ENCODE measurements around the gene WDR20. TPM values are rescaled to one million over a fixed set of nuclear protein-coding genes. Genes with fewer than 3 reads are reported as not detected.

WDR20 gene
- total and polyA plus RNA-seq, 2 of the 8 experiments (the other 6 are each of a cell fraction or from before 2014, with no cell fraction given) = 11.2 to 26.7 TPM

GRCh38 chr14:102095871-102096568 lies 43.7 kb upstream of the WDR20 start:
- no peak overlapping the region for H3K4me3 ChIP-seq (ENCODE audit: extremely low read depth in 1 of 4, insufficient read depth in 2 of 4, low read depth in 3 of 4, low read length in 4 of 4)
- ChIA-PET CTCF (ENCODE audit: partially characterized antibody) (interaction anchor here (0.7 to 7.6 kb wide), 38 partner anchors 7 to 403 kb away, joined by 3 to 74 read pairs (median 5); partner anchors contain the start of gene ZNF839), POLR2A (ENCODE audit: partially characterized antibody) (interaction anchor here (0.6 to 4.1 kb wide), 10 partner anchors 7 to 692 kb away, joined by 3 to 30 read pairs (median 4); partner anchors contain the start of gene HSP90AA1)
- no peak overlapping the region for H2AFZ ChIP-seq (ENCODE audit: low read length)
- peaks cover 0 to 1% of the 10 kb centered on the region in 2 experiments for H4K20me1 ChIP-seq (replicated peaks in 1 of 2; ENCODE audit: control insufficient read depth in 1 of 2, insufficient read depth in 2 of 2, low read length in 2 of 2)
- H3K4ac ChIP-seq (replicated peaks; ENCODE audit: insufficient read length, low read depth, low read length) = no peak overlapping the region
- FAIRE-seq (no peak), DNase-seq (ENCODE audit: low read depth in 1 of 2, low spot score in 2 of 2) (peak in 1 of 2 experiments; percentile 57)
- no peaks in the 10 kb centered on the region for H3K27me3 ChIP-seq (replicated peaks in 1 of 4; ENCODE audit: control insufficient read depth in 3 of 4, extremely low read depth in 1 of 4, insufficient read depth in 3 of 4, low read length in 3 of 4)
- H3K9ac ChIP-seq (replicated peaks in 1 of 4; ENCODE audit: extremely low read depth in 1 of 4, low read depth in 3 of 4, low read length in 3 of 4) = no peak overlapping the region
- no peak overlapping the region for H4K91ac ChIP-seq (replicated peaks; ENCODE audit: insufficient read length, low read length)
- H3K9me3 ChIP-seq (ENCODE audit: insufficient read depth in 2 of 2, low read depth in 1 of 2, low read length in 1 of 2) = no peaks in the 10 kb centered on the region
- peak overlapping the region; percentile 83 for H2BK15ac ChIP-seq (ENCODE audit: low read length)
- H3K14ac ChIP-seq (ENCODE audit: insufficient read length) = no peak overlapping the region
- H3K23ac ChIP-seq (ENCODE audit: insufficient read length) = no peak overlapping the region
- peak overlapping the region; percentile 65; the same call in 1 of the 2 replicates for H3K18ac ChIP-seq (ENCODE audit: extremely low read depth, low read length)
- no peak overlapping the region for H3K56ac ChIP-seq (replicated peaks; ENCODE audit: insufficient read length, low read depth, low read length)
- TF ChIP-seq CTCF (IDR thresholded peaks at IDR 0.05; ENCODE audit: control extremely low read depth in 1 of 3, insufficient read depth in 1 of 3, low read depth in 1 of 3, low read length in 3 of 3) (peak in 2 of 3 experiments; percentile 11 to 19; a peak in 2 of 4 replicates), RAD21 (IDR thresholded peaks at IDR 0.05 in 1 of 2, conservative IDR thresholded peaks at IDR 0.05 in 1 of 2; ENCODE audit: low read depth in 2 of 2, low read length in 2 of 2) (0 out of 4 replicates have a peak, but pooled peaks of 1 of the 2 experiments have one; percentile 5), TCF12 (IDR thresholded peaks at IDR 0.05; ENCODE audit: low read depth, low read length) (no peak)
- H4K8ac ChIP-seq (ENCODE audit: extremely low read depth, insufficient read depth, low read length) = 0 out of 2 replicates have a peak overlapping the region, but pooled peaks have one; percentile 29
- no peak overlapping the region for H2BK20ac ChIP-seq (ENCODE audit: low read length)
- H2BK12ac ChIP-seq (ENCODE audit: low read depth, low read length) = no peak overlapping the region
- no peak overlapping the region for H3K27ac ChIP-seq (ENCODE audit: low read depth, low read length)
- H2BK5ac ChIP-seq (ENCODE audit: low read depth, low read length) = no peak overlapping the region
- peak overlapping the region; percentile 7 to 15; a peak in 2 of 4 replicates for H3K4me2 ChIP-seq (ENCODE audit: insufficient read depth in 1 of 2, low read depth in 2 of 2, low read length in 2 of 2)
- no peak overlapping the region for H2AK5ac ChIP-seq (ENCODE audit: low read depth, low read length)
- H3K4me1 ChIP-seq (replicated peaks in 1 of 4; ENCODE audit: control insufficient read depth in 3 of 4, insufficient read depth in 4 of 4, low read length in 3 of 4) = peaks cover 0 to 14% (median 9%) of the 10 kb centered on the region in 4 experiments; a peak in 6 of 7 replicates
- H3K79me2 ChIP-seq (ENCODE audit: control insufficient read depth in 1 of 2, insufficient read depth in 2 of 2, low read length in 2 of 2) = no peaks in the 10 kb centered on the region
- H3K23me2 ChIP-seq (ENCODE audit: low read depth, low read length) = no peaks in the 10 kb centered on the region
- whole genome bisulfite sequencing, 2 experiments (ENCODE audit: extremely low coverage in 1 of 2, insufficient coverage in 1 of 2, insufficient read length in 1 of 2, insufficient replicate concordance in 2 of 2, low coverage in 1 of 2, low lambda C conversion rate in 2 of 2, missing lambda C conversion rate in 1 of 2) = 81% methylated on average over 8 of the region's 8 CpGs; no CpG with 5 or more reads in 1 of the 2 experiments
- no peak overlapping the region for H4K5ac ChIP-seq (ENCODE audit: insufficient read length, low read depth, low read length)
- no peaks in the 10 kb centered on the region for H3K36me3 ChIP-seq (ENCODE audit: control insufficient read depth in 2 of 4, insufficient read depth in 4 of 4, low read length in 3 of 4)
- H3K79me1 ChIP-seq (ENCODE audit: low read depth, low read length) = no peaks in the 10 kb centered on the region
- no peak overlapping the region for H2BK120ac ChIP-seq (replicated peaks; ENCODE audit: low read depth, low read length)
